T-cell (primary cell): ENCODE measurements around the gene GPR39. TPM values are rescaled to one million over a fixed set of nuclear protein-coding genes. Genes with fewer than 3 reads are reported as not detected.

Experiments used
- ATAC-seq, 4 experiments: fragments of 200-7000 bp in 3 of 4; fragments of 150-1000 bp in 1 of 4; cut with Tn5 transposase; replicated peaks in 1 of 4; 1 replicate in 3 of 4; 2 replicates in 1 of 4; pipeline ENCODE4 v1.10.0; 2021; ENCODE audit warnings: moderate library complexity in 3 of 4, mild to moderate bottlenecking in 2 of 4, moderate number of reproducible peaks in 1 of 4
- CTCF ChIA-PET, 2 donors: fragments of 300-600 bp; sonication (Branson Sonifier 250); formaldehyde crosslinking; loops; one replicate each; lab custom pipeline; 2022; ENCODE audit warnings: antibody characterized with exemption in 2 of 2; lab: Charles Lee
- POLR2A ChIA-PET, 2 donors: fragments of 300-600 bp; sonication (Branson Sonifier 250); formaldehyde crosslinking; loops; one replicate each; lab custom pipeline; 2022; ENCODE audit warnings: antibody characterized with exemption in 2 of 2; lab: Charles Lee
- DNase-seq, 35 experiments: peaks; one replicate each; pipeline versions ENCODE4 v3.0.0 to v3.0.0-alpha.2; 2013 to 2023
- H3K27ac ChIP-seq: one replicate; pipeline ENCODE4 v1.5.1; 2013; ENCODE audit warnings: low read length
- H3K27me3 ChIP-seq, 2 experiments: replicated peaks in 1 of 2; 1 replicate in 1 of 2; 2 replicates in 1 of 2; pipeline versions ENCODE4 v1.6.1 to v1.7.0; 2013; ENCODE audit warnings: low read length in 1 of 2, mixed read lengths in 1 of 2; ENCODE audit not compliant: control insufficient read depth in 2 of 2, insufficient read depth in 2 of 2; ENCODE audit errors: extremely low read depth in 1 of 2
- H3K36me3 ChIP-seq, 2 donors: 1 replicate in 1 of 2; 2 replicates in 1 of 2; pipeline versions ENCODE4 v1.6.1 to v1.7.0; 2013; ENCODE audit warnings: low read length in 1 of 2; ENCODE audit not compliant: control insufficient read depth in 2 of 2, insufficient read depth in 1 of 2; ENCODE audit errors: extremely low read depth in 1 of 2
- H3K4me1 ChIP-seq, 2 experiments: 1 replicate in 1 of 2; 2 replicates in 1 of 2; pipeline versions ENCODE4 v1.6.1 to v1.7.0; 2013; ENCODE audit warnings: low read length in 2 of 2, mixed read lengths in 1 of 2; ENCODE audit not compliant: insufficient read depth in 2 of 2, control insufficient read depth in 1 of 2; ENCODE audit errors: extremely low read depth in 1 of 2
- H3K4me3 ChIP-seq, 2 donors: 1 replicate in 1 of 2; 2 replicates in 1 of 2; pipeline versions ENCODE4 v1.5.1 to v1.7.0; 2013; ENCODE audit warnings: mild to moderate bottlenecking in 2 of 2, low read length in 1 of 2, moderate library complexity in 1 of 2; ENCODE audit not compliant: control insufficient read depth in 1 of 2; ENCODE audit errors: extremely low read depth in 1 of 2
- H3K9me3 ChIP-seq: 2 replicates; pipeline ENCODE4 v1.7.0; 2013
- H3K27ac Mint-ChIP-seq, 2 donors: one replicate each; pipeline ENCODE4 v1.8.0; 2020 to 2021; ENCODE audit warnings: mild to moderate bottlenecking in 2 of 2, mixed read lengths in 2 of 2
- H3K27me3 Mint-ChIP-seq, 2 donors: one replicate each; pipeline ENCODE4 v1.8.0; 2021 to 2022; ENCODE audit warnings: mixed read lengths in 2 of 2
- H3K36me3 Mint-ChIP-seq: one replicate; pipeline ENCODE4 v1.8.0; 2021; ENCODE audit warnings: mixed read lengths
- H3K4me1 Mint-ChIP-seq, 3 donors: one replicate each; pipeline ENCODE4 v1.8.0; 2020 to 2022; ENCODE audit warnings: mixed read lengths in 3 of 3, mild to moderate bottlenecking in 1 of 3
- H3K4me3 Mint-ChIP-seq, 3 donors: one replicate each; pipeline ENCODE4 v1.8.0; 2020 to 2022; ENCODE audit warnings: mild to moderate bottlenecking in 3 of 3, mixed read lengths in 3 of 3, moderate library complexity in 3 of 3
- H3K9me3 Mint-ChIP-seq, 3 donors: one replicate each; pipeline ENCODE4 v1.8.0; 2020 to 2022; ENCODE audit warnings: mixed read lengths in 3 of 3
- WGBS: methylation state at CpG from one replicate; pipeline ENCODE4 v1.1.5; 2013; ENCODE audit warnings: missing lambda C conversion rate; ENCODE audit not compliant: insufficient coverage; 5-methylcytosine and 5-hydroxymethylcytosine counted together
- total RNA-seq, 35 experiments: library from RNA in 6 of 35; stranded (reverse) in 6 of 35; fragments of 120-200 nt in 1 of 35; gene quantifications; one replicate each; pipeline versions ENCODE4 v1.2.1 to v1.2.4 and lab custom pipeline; 2013 to 2026

GPR39 gene
- total RNA-seq, 5 donors from 2014 or later (not counting 1 experiment from before 2014, with no cell fraction given): not detected

- Histone ChIP-seq H3K9me3 (no peaks in the 10 kb centered on the region), H3K4me3 (no peak overlapping the region), H3K27ac (no peak overlapping the region), H3K27me3 (no peaks in the 10 kb centered on the region), H3K4me1 (no peaks in the 10 kb centered on the region), H3K36me3 (no peaks in the 10 kb centered on the region)
- ChIA-PET POLR2A (no interaction called here), CTCF (no interaction called here)
- no peaks in the 10 kb centered on the region for H3K4me1 Mint-ChIP-seq
- no peak overlapping the region for H3K27ac Mint-ChIP-seq
- H3K9me3 Mint-ChIP-seq: peaks cover 17 to 37% (median 19%) of the 10 kb centered on the region in 3 donors
- DNase-seq (no peak), ATAC-seq (no peak)
- no peak overlapping the region for H3K4me3 Mint-ChIP-seq
- no peaks in the 10 kb centered on the region for H3K27me3 Mint-ChIP-seq
- no peaks in the 10 kb centered on the region for H3K36me3 Mint-ChIP-seq
- WGBS: 43% methylated on average over 1 of the region's 1 CpG
These were observed 87.1 kb downstream of the GPR39 start for GRCh38 chr2:132503701-132504100.

GRCh38 chr2:132515010-132515409, 98.4 kb downstream of the GPR39 start:
- ATAC-seq: no peak
- no peaks in the 10 kb centered on the region for H3K4me1 ChIP-seq
- Mint-ChIP-seq H3K36me3 (no peaks in the 10 kb centered on the region), H3K4me1 (no peaks in the 10 kb centered on the region), H3K4me3 (no peak overlapping the region), H3K27me3 (no peaks in the 10 kb centered on the region), H3K27ac (no peak overlapping the region), H3K9me3 (peaks cover 0 to 6% (median 2%) of the 10 kb centered on the region in 3 donors)
- 20% methylated on average over 1 of the region's 2 CpGs for WGBS
- H3K27me3 ChIP-seq: no peaks in the 10 kb centered on the region
- H3K9me3 ChIP-seq: no peaks in the 10 kb centered on the region
- ChIA-PET POLR2A (no interaction called here), CTCF (no interaction called here)
- H3K36me3 ChIP-seq: no peaks in the 10 kb centered on the region
- no peak overlapping the region for H3K27ac ChIP-seq
- H3K4me3 ChIP-seq: no peak overlapping the region
- DNase-seq: no peak

GRCh38 chr2:132517386-132517785, 100.8 kb downstream of the GPR39 start:
- ChIA-PET POLR2A (no interaction called here), CTCF (no interaction called here)
- H3K36me3 ChIP-seq: no peaks in the 10 kb centered on the region
- no peaks in the 10 kb centered on the region for H3K27me3 ChIP-seq
- no CpG with 5 or more reads among the region's 1 CpG for WGBS
- H3K27ac ChIP-seq: no peak overlapping the region
- no peak overlapping the region for H3K27ac Mint-ChIP-seq
- DNase-seq: no peak
- H3K4me3 Mint-ChIP-seq: no peak overlapping the region
- H3K36me3 Mint-ChIP-seq: no peaks in the 10 kb centered on the region
- no peaks in the 10 kb centered on the region for H3K9me3 ChIP-seq
- peaks cover 0 to 7% of the 10 kb centered on the region in 2 donors for H3K27me3 Mint-ChIP-seq
- no peak overlapping the region for H3K4me3 ChIP-seq
- ATAC-seq: no peak
- no peaks in the 10 kb centered on the region for H3K4me1 Mint-ChIP-seq
- H3K4me1 ChIP-seq: no peaks in the 10 kb centered on the region
- H3K9me3 Mint-ChIP-seq: peaks cover 0 to 13% (median 2%) of the 10 kb centered on the region in 3 donors

- Histone ChIP-seq H3K27me3 (no peaks in the 10 kb centered on the region), H3K36me3 (no peaks in the 10 kb centered on the region), H3K27ac (no peak overlapping the region), H3K4me3 (no peak overlapping the region), H3K4me1 (no peaks in the 10 kb centered on the region), H3K9me3 (no peaks in the 10 kb centered on the region)
- H3K36me3 Mint-ChIP-seq: no peaks in the 10 kb centered on the region
- DNase-seq (no peak), ATAC-seq (no peak)
- H3K4me1 Mint-ChIP-seq: no peaks in the 10 kb centered on the region
- H3K27ac Mint-ChIP-seq: no peak overlapping the region
- no peak overlapping the region for H3K4me3 Mint-ChIP-seq
- POLR2A ChIA-PET: no interaction called here
- peaks cover 0 to 7% of the 10 kb centered on the region in 2 donors for H3K27me3 Mint-ChIP-seq
- CTCF ChIA-PET: interaction anchor here in 1 of 2 donors (0.6 kb wide), 1 partner anchor 20 kb away, joined by 3 read pairs; no protein-coding TSS in a partner anchor
- peaks cover 0 to 13% (median 2%) of the 10 kb centered on the region in 3 donors for H3K9me3 Mint-ChIP-seq
- WGBS: no CpG with 5 or more reads among the region's 4 CpGs
These were observed 101.7 kb downstream of the GPR39 start for GRCh38 chr2:132518302-132518701.

GRCh38 chr2:132519566-132519965, 103.0 kb downstream of the GPR39 start:
- DNase-seq (no peak), ATAC-seq (no peak)
- Histone ChIP-seq H3K36me3 (no peaks in the 10 kb centered on the region), H3K4me1 (no peaks in the 10 kb centered on the region), H3K27me3 (no peaks in the 10 kb centered on the region), H3K4me3 (no peak overlapping the region), H3K27ac (no peak overlapping the region), H3K9me3 (no peaks in the 10 kb centered on the region)
- no peak overlapping the region for H3K4me3 Mint-ChIP-seq
- ChIA-PET CTCF (interaction anchor here in 1 of 2 donors (0.6 kb wide), 1 partner anchor 32 kb away, joined by 3 read pairs; no protein-coding TSS in a partner anchor), POLR2A (no interaction called here)
- H3K27me3 Mint-ChIP-seq: peaks cover 0 to 7% of the 10 kb centered on the region in 2 donors
- H3K9me3 Mint-ChIP-seq: peaks cover 0 to 13% (median 2%) of the 10 kb centered on the region in 3 donors
- 46% methylated on average over 2 of the region's 3 CpGs for WGBS
- H3K36me3 Mint-ChIP-seq: no peaks in the 10 kb centered on the region
- H3K27ac Mint-ChIP-seq: no peak overlapping the region
- H3K4me1 Mint-ChIP-seq: no peaks in the 10 kb centered on the region

- Mint-ChIP-seq H3K27me3 (peaks cover 0 to 7% of the 10 kb centered on the region in 2 donors), H3K27ac (no peak overlapping the region), H3K4me1 (no peaks in the 10 kb centered on the region), H3K4me3 (no peak overlapping the region), H3K9me3 (peaks cover 0 to 17% (median 0%) of the 10 kb centered on the region in 3 donors), H3K36me3 (no peaks in the 10 kb centered on the region)
- ATAC-seq (no peak), DNase-seq (no peak)
- Histone ChIP-seq H3K27ac (no peak overlapping the region), H3K9me3 (no peaks in the 10 kb centered on the region), H3K4me3 (no peak overlapping the region), H3K36me3 (no peaks in the 10 kb centered on the region), H3K27me3 (no peaks in the 10 kb centered on the region), H3K4me1 (no peaks in the 10 kb centered on the region)
- no CpG with 5 or more reads among the region's 3 CpGs for WGBS
- ChIA-PET CTCF (no interaction called here), POLR2A (no interaction called here)
These were observed 104.7 kb downstream of the GPR39 start for GRCh38 chr2:132521341-132521740.

GRCh38 chr2:132522901-132523300, 106.3 kb downstream of the GPR39 start:
- H3K27me3 Mint-ChIP-seq: peaks cover 0 to 7% of the 10 kb centered on the region in 2 donors
- no peaks in the 10 kb centered on the region for H3K4me1 ChIP-seq
- CTCF ChIA-PET: no interaction called here
- H3K36me3 Mint-ChIP-seq: no peaks in the 10 kb centered on the region
- DNase-seq: no peak
- H3K4me1 Mint-ChIP-seq: no peaks in the 10 kb centered on the region
- H3K36me3 ChIP-seq: no peaks in the 10 kb centered on the region
- ATAC-seq: no peak
- H3K4me3 ChIP-seq: no peak overlapping the region
- H3K4me3 Mint-ChIP-seq: no peak overlapping the region
- no peak overlapping the region for H3K27ac ChIP-seq
- 0% methylated on average over 1 of the region's 4 CpGs for WGBS
- no peak overlapping the region for H3K27ac Mint-ChIP-seq
- H3K9me3 ChIP-seq: no peaks in the 10 kb centered on the region
- H3K9me3 Mint-ChIP-seq: peaks cover 0 to 12% (median 7%) of the 10 kb centered on the region in 3 donors
- H3K27me3 ChIP-seq: no peaks in the 10 kb centered on the region
- POLR2A ChIA-PET: no interaction called here
